Measurements from ENCODE around the gene DNAH7. TPM values are rescaled to one million over a fixed set of nuclear protein-coding genes. Genes with fewer than 3 reads are reported as not detected.

Gene DNAH7
- polyA plus RNA-seq, 5 donors: 2.7 to 7.4 (median 5.0) TPM

DNA sequence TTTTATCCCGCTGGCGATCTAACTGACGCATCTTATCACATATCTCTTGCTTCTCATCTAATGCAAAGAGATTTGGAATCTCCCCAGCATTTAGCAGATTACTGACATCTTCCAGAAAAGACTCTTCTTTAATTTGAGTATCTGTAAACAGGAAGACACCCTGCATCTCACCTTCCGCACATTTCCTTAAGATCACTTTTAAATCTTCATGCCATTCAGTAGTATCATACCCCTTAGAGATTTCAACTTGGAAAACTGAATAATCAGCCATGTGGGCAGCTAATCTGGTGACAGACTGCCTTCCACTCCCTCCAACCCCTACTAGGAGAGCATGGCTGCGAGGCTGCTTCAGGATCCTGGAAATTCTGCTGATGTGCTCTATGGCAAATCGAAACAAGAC, 204.3 kb downstream of the DNAH7 start:
- DNase-seq: no peak

DNA sequence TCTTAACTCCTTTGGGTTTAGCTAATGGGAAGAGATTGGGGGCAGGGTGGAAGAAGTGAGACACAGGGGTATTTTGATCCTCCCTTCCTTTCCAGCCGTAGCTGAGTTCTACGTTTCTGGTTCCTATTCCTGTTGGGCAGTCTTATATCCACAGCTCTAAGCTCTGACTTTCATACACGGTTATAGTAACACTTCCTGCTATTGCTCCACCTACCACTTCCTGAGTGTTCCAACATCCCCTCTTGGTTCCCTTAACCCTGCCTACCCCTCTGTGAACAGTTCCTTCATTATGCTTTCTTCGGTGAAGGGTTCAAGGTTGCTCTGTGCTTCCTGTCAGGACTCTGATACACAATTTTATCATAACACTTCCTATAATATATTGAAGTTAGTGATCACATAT, 205.1 kb downstream of the DNAH7 start:
- DNase-seq: no peak

DNA sequence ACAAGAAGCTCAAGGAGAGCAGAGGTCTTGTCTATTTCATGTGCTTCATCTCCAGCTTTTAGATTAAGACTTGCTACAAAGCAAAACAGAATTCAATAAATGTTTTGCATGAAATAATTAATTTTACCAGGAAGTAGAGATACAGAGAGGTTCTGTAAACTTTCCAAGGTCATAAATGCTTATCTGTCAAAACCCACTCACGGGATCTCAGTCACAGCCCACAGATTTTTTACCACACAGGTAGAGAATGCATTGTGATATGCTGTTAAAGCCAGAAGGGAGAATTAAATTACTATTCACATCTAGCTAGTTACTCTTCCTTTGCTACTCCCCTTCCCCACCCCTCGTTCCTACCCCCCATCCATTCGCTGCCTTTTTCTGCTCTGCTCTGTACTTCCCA, 205.5 kb downstream of the DNAH7 start:
- no peak for DNase-seq

DNA sequence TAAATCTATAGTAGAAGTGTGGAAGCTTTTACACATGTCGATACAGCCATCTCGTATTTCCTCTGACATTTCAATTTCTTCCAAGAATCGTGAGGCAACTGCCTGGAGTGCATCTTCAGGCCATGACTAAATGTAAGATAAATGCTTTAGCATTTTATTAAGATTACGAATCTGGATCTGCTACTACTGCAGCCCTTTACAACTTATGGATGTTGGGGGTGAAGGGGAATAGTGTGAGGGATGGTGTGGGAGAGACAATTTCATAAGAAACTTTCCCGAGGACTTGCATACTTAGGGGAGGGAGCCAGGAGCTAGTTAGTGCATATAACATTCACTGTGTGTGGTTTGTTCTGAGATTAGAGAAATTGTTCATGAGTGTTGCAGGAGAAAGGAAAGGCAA, 206.8 kb downstream of the DNAH7 start:
- DNase-seq: no peak

DNA sequence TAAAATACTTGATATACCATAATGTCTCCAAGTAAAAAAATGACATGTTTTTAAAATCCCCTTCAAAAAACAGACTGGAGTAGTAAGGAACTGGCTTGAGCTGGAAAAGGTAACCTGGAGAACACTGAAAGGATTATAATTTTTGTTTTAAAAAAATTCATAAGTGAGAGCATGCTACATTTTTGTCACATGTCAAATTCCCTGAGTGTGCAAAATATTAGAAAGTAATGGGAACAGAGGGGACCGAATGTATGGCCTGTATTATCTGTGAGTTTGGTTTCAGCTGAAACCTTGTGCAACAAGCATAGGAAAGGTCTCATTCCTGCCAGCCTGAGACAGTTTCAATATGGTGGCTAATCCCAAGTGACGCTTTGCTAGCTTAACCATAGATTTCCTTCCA, 209.1 kb downstream of the DNAH7 start:
- no peak for DNase-seq

DNA sequence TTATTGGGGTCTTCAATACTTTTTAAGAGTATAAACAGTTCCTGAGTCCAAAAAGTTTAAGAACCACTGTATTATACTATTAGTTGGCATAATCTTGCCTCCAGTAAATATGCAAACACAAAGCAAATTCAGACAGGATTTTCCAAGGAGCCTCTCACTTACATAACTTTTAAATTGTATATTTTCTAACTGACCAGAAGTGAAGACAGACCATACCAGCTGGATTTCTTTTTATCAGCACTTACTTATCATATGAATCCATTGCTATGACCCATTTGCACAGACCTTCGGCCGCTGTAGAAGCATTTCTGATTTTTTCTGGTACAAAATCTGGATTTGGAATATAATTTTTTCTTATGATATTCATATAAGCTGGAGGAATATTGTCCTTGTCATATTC, 211.5 kb downstream of the DNAH7 start:
- peak; percentile 26 for DNase-seq

DNA sequence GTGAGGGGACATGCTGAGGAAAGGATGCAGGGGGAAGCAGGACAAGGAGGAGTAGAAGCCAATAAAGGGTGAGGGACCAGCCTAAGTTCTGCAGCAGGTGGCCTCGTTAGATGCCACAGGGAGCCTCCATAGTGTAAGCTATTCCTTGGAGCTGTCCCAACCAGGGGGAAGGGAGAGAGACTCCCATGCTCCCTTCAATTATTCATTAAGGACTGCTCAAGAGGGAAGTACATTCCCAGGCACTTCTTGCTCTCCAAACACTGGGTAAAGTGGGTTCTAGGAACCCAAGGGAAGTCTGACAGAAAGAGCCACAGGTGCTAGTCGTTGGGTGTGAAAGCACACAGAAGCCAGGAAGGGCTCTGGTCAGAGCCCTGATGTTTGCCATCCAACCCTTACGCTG, 217.9 kb downstream of the DNAH7 start:
- DNase-seq: no peak

DNA sequence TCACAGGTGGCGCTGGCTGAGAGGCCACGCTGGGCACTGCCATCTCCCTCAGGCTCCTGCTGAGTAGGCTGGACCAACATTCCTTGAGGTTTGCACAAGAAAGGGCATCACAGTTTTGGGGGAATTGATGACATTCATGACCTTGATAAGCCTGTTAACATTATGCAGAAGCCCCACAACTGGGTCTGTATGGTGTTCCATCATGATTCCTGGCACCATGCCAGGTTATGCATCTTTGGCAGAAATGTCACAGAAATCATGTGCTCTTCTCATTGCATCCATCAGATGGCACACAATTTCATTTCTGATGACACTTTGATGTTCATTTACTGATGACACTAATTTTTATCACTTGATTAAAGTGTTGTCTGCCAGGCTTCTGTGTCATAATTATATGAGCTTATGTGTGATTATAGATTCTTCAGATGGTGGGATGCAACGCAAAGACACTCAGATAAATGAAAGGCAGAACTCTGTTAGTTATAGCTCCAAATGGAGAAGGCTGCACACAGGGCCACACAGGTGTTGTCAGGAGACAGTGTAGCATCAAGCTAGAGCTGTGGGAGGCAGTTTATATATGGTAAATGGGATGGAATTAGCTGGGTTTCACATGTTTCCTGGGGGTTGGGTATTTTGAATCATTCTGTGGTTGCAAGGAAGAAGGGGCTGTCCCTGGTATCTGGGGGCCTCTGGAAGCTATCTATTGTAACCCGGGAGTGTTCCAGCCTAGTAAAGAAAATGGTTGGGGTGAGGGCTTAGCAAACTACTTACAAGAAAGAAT, 220.3 kb downstream of the DNAH7 start:
- DNase-seq: no peak

DNA sequence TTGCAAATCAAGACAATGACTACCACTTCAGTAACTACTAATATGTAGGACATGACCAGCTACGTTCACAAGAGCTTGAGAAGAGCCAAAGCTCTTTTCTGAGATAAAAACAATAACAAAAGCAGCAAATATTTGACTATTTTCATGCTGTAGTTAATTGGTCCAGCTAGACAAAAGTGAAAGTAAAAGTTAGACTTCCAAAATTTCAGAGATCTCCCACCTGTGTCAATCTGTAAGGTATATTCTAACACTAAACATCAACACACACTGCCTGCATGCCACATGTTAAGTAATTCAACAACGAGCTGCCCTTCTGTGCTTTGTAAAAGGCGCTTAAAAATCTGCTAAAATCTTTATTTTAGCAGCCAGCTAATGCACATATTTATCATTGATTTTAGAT, 225.7 kb downstream of the DNAH7 start:
- no peak for DNase-seq

DNA sequence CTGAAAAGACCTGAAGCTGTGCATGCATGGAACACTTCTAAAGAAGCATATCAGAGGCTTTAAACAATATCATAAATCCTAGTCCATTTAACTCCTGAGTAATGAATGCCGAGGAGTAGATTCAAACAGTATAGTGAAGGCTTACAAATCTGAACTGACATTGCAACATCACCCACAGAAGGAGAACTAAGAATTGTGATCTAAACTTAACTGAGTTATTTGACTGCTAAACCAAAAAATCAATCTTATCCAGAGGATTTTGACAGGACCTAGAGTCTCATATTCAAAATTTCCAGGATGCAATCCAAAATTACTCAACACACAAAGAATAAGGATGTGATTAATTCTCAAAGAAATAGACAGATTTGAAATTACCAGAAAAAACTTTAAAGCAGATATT, 230.6 kb downstream of the DNAH7 start:
- DNase-seq: no peak

DNA sequence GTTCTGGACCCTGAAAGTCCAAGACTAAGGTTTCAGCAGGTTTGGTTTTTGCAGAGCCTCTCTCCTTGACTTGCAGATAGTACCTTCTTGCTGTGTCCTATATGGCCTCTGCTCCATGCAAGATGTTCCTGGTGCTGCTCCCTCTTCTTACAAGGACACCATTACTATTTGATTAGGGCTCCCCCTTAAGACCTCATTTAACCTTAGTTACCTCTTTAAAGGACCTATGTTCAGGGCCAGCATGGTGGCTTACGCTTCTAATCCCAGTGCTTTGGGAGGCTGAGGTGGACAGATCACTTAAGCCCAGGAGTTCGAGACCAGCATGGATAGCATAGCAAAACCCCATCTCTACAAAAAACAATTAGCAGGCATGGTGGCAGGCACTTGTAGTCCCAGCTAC, 232.6 kb downstream of the DNAH7 start:
- no peak for DNase-seq

DNA sequence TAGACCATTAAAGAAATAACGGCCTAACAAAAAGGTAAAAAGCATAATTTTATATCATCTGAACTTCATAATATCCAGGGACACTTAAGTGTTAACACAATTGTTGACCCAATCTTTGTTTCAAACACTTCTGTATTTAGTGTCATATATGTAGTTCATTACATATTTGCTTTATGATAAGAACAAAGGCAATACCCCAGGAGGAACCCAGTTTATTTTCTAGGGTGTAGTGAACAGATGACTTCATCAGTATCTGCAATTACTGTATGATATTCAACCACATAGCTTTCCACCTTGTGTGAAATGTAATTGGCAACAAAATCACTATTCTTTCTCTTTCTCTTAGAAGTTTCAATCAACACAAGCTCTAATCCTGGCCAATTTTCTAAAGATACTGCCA, 233.8 kb downstream of the DNAH7 start:
- no peak for DNase-seq

DNA sequence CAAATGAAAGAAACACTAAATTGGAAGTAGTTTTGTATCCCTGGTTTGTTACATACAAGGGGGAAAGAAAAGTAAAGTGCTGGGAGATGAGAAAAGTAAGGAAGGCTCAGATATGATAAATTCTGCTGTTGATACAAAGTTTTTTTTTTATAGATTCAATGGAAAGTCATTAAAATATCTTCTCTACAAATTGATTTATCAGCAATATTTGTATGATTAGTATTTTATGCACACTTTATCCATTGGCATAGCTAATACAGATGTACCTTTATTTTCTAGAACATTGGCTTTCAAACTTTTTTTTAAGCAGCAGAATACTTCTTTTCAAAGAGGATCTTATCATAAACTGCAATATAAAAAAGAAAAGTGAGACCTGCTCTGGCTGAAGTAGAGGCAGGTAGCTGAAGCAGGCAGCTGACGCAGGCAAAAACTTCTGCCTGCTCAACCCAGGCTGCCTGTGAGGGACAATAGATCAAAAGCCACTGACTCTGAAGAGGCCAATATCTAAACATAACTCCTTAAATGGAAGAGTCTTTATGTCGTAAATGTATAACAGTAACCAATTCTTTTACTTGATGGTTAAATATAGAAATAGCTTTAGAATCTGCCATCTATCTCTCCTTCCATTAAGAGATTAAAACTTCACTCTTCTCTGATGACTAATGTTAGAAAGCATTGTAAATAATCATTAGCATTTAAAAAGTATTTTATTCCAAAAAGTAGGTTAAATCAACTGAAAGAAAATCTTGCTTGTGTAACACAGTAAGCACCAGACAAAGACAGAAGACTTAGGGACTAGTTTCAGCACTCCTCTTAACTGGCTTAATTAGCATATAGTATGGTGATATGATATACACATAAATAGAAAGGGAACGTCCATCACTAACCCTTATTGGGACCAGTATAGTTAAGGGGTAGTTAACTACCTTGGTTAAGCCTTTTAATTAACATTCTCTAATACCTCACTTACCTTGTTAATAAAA, 237.4 kb downstream of the DNAH7 start:
- no peak for DNase-seq

DNA sequence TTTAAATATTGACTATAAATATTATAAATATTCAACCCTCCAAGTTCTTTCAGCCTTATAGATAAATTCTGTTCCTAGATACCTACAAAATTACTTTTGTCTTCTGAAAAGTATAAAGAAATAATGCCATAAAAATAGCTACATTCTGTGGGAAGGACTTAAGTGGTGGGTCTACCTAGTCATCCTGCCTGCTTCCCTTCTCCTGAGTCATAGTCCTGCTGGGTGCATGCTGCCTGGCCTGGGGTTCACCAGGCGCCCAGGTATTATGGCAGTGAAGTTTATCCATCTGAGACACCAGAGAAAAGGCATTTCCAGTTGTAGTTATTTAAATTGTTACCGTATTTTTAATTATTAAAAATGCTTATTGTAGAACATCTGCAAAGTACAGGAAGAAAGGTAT, 244.2 kb downstream of the DNAH7 start:
- DNase-seq: no peak

DNA sequence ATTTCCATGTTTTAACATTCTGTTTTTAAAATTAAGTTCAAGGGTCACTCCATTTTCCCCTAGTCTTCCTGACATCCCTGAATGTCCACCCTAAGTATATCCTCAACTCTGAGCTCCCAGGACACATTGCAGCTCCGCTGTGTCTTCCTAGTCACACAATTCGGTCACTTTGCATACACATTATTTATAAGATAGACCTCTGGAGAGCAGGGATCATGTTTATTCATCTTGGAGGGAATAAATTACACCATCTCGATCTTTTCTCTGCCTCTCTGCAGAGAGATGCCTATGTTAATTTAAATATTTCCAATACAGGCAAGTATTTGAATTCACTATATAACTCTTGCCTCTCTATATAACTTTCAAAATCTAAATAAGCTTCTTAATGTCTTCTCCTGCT, 245.4 kb downstream of the DNAH7 start:
- DNase-seq: no peak

DNA sequence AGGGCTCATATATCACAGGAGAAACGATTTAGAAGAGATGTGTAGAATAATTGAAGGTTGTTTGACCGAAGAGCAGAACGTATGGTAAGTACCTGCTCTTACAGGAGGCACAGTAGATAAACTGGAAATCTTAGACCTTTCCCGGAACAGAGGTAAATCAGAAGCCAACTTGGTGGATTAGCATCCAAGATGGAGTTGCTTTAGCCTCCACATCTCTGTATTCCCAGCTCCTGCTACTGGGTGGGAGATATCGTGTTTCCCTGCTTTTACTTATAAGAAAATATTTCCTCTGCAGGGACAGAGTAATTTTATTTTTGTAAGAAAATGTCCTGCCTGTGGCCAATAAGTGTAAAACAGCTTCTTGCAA, 247.1 kb downstream of the DNAH7 start:
- no peak for DNase-seq

DNA sequence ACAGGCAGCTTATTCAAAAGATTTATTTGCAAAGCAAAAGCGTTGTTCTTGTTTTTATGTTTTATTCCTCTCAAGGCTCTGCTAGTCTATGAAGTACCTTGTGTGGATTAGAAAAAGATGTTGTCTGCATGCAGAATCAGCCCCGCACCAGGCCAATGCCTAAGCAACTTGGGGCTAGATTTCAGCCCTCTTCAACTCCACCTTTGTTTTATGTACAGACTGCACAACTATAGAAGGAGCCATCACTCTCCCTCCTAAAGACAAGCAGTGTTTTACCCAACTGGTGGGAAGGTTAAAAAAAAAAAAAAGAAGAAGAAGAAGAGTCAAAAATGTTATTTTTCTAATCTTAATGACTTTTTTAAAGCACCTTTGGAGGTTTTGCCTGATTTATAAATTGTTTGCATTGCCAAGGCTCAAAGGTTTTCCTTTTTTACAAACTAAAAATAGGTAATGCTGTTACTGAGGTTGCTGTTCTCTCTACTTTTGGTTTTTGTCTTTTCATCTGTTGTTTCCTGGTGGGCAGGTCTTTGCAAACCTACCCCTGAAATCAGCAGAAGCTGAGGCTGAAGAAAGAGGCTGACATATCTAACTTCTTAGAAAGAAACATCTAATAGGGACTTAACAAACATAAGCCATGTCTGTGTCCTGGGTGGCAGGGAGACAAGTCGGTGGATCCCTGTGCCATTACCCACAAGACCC, 247.6 kb downstream of the DNAH7 start:
- no peak for DNase-seq

DNA sequence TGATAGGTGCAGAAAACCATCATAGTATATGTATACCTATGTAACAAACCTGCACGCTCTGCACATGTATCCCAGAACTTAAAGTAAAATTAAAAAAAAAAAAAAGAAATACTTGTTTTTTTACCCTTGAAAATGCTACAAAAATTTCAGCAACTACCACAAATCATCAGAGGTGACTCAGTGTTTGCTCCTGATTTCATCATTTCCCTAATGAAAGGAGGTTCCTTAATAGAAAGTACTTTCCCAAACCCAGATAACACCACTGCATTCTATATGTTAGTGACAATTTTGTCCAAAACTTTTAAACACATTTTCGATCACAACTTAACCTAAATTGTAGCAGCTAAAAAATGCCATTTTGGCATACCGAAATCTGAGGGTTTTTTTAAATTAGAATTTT, 248.3 kb downstream of the DNAH7 start:
- no peak for DNase-seq

DNA sequence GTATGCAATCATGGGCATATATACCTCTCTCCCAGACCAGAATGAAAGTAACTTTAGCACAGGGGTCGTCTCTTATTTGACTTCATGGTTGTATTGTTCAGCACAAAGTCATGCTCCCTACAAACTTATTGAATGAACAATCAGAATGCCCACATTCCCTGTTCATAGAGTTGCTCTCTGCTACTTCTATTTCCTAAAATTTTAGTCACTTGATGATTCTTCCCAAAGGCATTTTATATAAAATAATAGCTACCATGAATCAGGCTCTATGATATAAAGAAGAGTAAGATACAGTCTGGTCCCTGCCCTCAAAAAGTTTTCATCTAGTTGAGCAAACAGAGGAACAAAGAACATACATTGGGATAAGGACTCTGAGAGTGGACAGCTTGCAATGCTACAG, 249.4 kb downstream of the DNAH7 start:
- DNase-seq: no peak

DNA sequence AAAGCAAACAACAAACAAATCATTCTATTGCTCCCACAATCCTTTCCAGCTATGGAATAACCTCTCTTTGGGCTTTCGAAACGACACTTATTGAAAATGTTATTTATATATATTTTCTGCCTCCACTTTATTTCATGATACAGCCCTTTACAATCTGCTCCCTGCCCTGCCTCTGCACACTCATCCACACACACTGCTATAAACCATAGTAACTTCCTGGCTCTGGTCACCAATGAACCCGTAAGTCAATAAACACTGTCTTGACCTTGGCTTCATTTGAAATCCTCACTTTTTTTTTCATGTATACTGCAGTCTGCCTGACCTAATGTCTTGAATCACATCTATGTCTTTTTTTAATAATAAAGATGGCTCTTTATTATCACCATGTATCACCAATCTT, 250.1 kb downstream of the DNAH7 start:
- DNase-seq: no peak

DNA sequence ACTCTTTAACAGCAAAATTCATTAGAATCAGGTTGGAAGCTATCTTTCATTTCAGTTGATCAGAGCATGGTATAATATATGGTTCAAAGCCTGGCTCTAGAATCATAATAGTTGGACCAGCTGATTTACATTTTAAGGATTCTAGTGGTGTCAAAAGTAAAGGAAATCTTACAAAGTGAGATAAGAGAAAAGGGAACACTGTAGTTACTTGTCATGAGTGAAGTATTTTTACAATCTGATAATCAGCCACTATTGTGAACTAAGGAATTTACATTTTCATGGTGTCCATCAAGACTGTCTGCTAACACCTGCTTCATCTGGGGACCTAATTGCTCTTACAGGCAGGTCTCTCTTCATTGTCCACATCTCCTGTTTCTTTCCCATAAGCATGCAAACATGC, 250.5 kb downstream of the DNAH7 start:
- DNase-seq: no peak

DNA sequence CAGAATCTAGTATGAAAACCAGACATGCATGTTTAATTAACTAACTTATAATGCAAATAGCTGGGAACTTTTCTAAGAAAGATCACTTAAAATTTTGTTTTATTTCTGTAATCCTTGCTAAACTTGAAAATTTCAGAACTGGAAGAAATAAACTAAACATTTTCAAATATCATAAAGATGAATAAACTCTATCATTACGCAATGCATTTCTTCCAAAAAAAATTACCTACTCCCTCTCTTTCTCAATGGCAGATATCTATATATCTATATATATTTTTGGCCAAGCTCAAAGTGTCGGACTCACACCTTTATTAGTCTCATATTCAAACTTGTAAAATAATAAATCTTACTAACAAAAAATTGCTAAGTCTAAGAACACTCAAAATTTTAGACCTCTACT, 253.6 kb downstream of the DNAH7 start:
- DNase-seq: no peak

DNA sequence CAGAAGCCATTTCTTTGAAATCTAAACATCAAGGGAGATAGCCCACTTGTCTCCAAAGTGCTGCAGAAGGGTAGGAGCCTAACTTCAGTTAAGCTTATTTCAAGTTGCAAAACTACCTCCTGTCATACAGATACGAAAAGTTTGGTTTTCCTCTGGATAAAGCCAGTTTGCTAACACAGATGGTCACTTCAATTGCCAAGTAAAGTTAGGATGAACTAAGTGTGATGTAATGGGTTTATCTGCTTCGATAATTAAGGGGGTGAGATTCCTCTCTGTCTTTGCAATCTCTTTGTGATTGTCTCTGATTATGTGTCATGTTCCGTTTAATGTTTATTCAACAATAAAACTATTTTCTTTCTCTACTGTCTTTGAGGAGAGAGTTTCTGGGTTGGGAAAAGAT, 255.2 kb downstream of the DNAH7 start:
- peak; percentile 60 to 73 for DNase-seq
